HG03565 (cell line): ENCODE results near the gene NGFR.
"Not testable (repeated sequence)": the region's sequence is repeated elsewhere in the genome, so short reads cannot be mapped to it uniquely, and the experiment has no call there.

Experiments used
- ATAC-seq: cut with Tn5 transposase; IDR thresholded peaks from one replicate; pipeline ENCODE4 v1.9.1; 2021; ENCODE audit warnings: mild to moderate bottlenecking, moderate library complexity; ENCODE audit not compliant: unreplicated experiment

Gene NGFR

GRCh38 chr17:49545007-49545660 lies 50.0 kb downstream of the NGFR start:
- ATAC-seq = no peak

- ATAC-seq = no peak
Measured at GRCh38 chr17:49545806-49546545, 50.9 kb downstream of the NGFR start.

GRCh38 chr17:49546546-49547535 lies 51.7 kb downstream of the NGFR start:
- ATAC-seq = no peak

GRCh38 chr17:49547566-49547965 lies 52.5 kb downstream of the NGFR start:
- no peak for ATAC-seq

GRCh38 chr17:49548051-49548505 lies 53.0 kb downstream of the NGFR start:
- ATAC-seq = no peak

- no peak for ATAC-seq
Measured at GRCh38 chr17:49548506-49549310, 53.6 kb downstream of the NGFR start.

- ATAC-seq = no peak
Measured at GRCh38 chr17:49549311-49549605, 54.2 kb downstream of the NGFR start.

GRCh38 chr17:49549691-49550678 lies 54.9 kb downstream of the NGFR start:
- no peak for ATAC-seq

- ATAC-seq = not testable (repeated sequence)
Measured at GRCh38 chr17:49550764-49551163, 55.7 kb downstream of the NGFR start.

- ATAC-seq = no peak
Measured at GRCh38 chr17:49551221-49552069, 56.4 kb downstream of the NGFR start.

GRCh38 chr17:49552070-49552751 lies 57.1 kb downstream of the NGFR start:
- no peak for ATAC-seq

- ATAC-seq = no peak
Measured at GRCh38 chr17:49553676-49554335, 58.7 kb downstream of the NGFR start.

- ATAC-seq = no peak
Measured at GRCh38 chr17:49554694-49555494, 59.8 kb downstream of the NGFR start.

- ATAC-seq = no peak
Measured at GRCh38 chr17:49555495-49556222, 60.6 kb downstream of the NGFR start.

- no peak for ATAC-seq
Measured at GRCh38 chr17:49556223-49556943, 61.3 kb downstream of the NGFR start.
